ENCODE data around the gene SLC39A11. TPM values are rescaled to one million over a fixed set of nuclear protein-coding genes. Genes with fewer than 3 reads are reported as not detected.

SLC39A11 gene
- polyA plus RNA-seq, 1 donor from 2014 or later: 8.0 TPM

GRCh38 chr17:72984145-72984925, 108.2 kb downstream of the SLC39A11 start:
- H3K9me2 ChIP-seq (ENCODE audit: insufficient read depth, low read length): no peaks in the 10 kb centered on the region
- H3K36me3 ChIP-seq (ENCODE audit: insufficient read depth, low read length): no peaks in the 10 kb centered on the region
- H3K4me3 ChIP-seq (ENCODE audit: low read length): no peak overlapping the region
- no peaks in the 10 kb centered on the region for H3K9me3 ChIP-seq (ENCODE audit: low read length)
- TF ChIP-seq RAD21 (conservative IDR thresholded peaks at IDR 0.05) (no peak), SMC3 (conservative IDR thresholded peaks at IDR 0.05; ENCODE audit: poor library complexity) (no peak), POLR2AphosphoS5 (IDR thresholded peaks at IDR 0.05) (no peak), TAF1 (IDR thresholded peaks at IDR 0.05; ENCODE audit: low read depth) (no peak), EZH2 (IDR thresholded peaks at IDR 0.05; ENCODE audit: borderline replicate concordance, insufficient read depth, low read length, poor library complexity, severe bottlenecking) (no peak), REST (IDR thresholded peaks at IDR 0.05; ENCODE audit: borderline replicate concordance) (no peak), MXI1 (conservative IDR thresholded peaks at IDR 0.05; ENCODE audit: poor library complexity, severe bottlenecking) (no peak), EP300 (conservative IDR thresholded peaks at IDR 0.05; ENCODE audit: poor library complexity, severe bottlenecking) (no peak)
- TF ChIP-seq, protein P1, sequence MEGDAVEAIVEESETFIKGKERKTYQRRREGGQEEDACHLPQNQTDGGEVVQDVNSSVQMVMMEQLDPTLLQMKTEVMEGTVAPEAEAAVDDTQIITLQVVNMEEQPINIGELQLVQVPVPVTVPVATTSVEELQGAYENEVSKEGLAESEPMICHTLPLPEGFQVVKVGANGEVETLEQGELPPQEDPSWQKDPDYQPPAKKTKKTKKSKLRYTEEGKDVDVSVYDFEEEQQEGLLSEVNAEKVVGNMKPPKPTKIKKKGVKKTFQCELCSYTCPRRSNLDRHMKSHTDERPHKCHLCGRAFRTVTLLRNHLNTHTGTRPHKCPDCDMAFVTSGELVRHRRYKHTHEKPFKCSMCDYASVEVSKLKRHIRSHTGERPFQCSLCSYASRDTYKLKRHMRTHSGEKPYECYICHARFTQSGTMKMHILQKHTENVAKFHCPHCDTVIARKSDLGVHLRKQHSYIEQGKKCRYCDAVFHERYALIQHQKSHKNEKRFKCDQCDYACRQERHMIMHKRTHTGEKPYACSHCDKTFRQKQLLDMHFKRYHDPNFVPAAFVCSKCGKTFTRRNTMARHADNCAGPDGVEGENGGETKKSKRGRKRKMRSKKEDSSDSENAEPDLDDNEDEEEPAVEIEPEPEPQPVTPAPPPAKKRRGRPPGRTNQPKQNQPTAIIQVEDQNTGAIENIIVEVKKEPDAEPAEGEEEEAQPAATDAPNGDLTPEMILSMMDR (IDR thresholded peaks at IDR 0.05; ENCODE audit: poor library complexity, severe bottlenecking): no peak
- no peaks in the 10 kb centered on the region for H3F3A ChIP-seq (ENCODE audit: insufficient read depth, low read length, poor library complexity, severe bottlenecking)
- H3K27me3 ChIP-seq (ENCODE audit: insufficient read depth, low read depth, low read length): no peaks in the 10 kb centered on the region
- no peak overlapping the region for H3K4me2 ChIP-seq (ENCODE audit: low read length)
- no peaks in the 10 kb centered on the region for H3K79me2 ChIP-seq (replicated peaks; ENCODE audit: insufficient read depth, low read length)
- no peaks in the 10 kb centered on the region for H4K20me1 ChIP-seq (ENCODE audit: insufficient read depth)
- H3K27ac ChIP-seq (ENCODE audit: low read length): no peak overlapping the region
- H2AFZ ChIP-seq (ENCODE audit: low read depth, low read length): no peak overlapping the region
- no peak overlapping the region for H3K9ac ChIP-seq (ENCODE audit: low read length)

DNA sequence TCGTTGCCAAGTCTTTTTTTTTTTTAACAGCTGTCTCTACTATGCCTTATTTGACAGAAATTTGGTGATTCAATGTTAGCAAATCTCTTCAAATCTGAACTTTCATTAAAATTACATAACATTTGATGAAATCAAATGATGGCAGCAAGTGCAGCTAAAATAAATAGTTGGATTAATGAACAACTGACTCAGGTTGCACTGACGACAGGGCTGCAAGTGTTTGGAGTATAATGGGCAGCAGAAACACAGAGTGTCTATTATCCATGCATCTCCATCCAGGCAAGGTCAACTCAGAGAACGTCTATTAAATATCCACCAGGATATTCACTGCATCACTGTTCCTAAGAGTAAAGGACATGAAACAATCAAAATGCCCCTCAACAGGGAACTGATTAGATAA, 109.8 kb downstream of the SLC39A11 start:
- H3K36me3 ChIP-seq (ENCODE audit: insufficient read depth, low read length): no peaks in the 10 kb centered on the region
- H3F3A ChIP-seq (ENCODE audit: insufficient read depth, low read length, poor library complexity, severe bottlenecking): no peaks in the 10 kb centered on the region
- H3K4me3 ChIP-seq (ENCODE audit: low read length): no peak overlapping the region
- no peak overlapping the region for H3K9ac ChIP-seq (ENCODE audit: low read length)
- no peak overlapping the region for H2AFZ ChIP-seq (ENCODE audit: low read depth, low read length)
- no peak overlapping the region for H3K27ac ChIP-seq (ENCODE audit: low read length)
- H3K9me2 ChIP-seq (ENCODE audit: insufficient read depth, low read length): no peaks in the 10 kb centered on the region
- H3K4me2 ChIP-seq (ENCODE audit: low read length): no peak overlapping the region
- H3K9me3 ChIP-seq (ENCODE audit: low read length): no peaks in the 10 kb centered on the region
- no peaks in the 10 kb centered on the region for H3K79me2 ChIP-seq (replicated peaks; ENCODE audit: insufficient read depth, low read length)
- no peaks in the 10 kb centered on the region for H4K20me1 ChIP-seq (ENCODE audit: insufficient read depth)
- no peaks in the 10 kb centered on the region for H3K27me3 ChIP-seq (ENCODE audit: insufficient read depth, low read depth, low read length)
- TF ChIP-seq TAF1 (IDR thresholded peaks at IDR 0.05; ENCODE audit: low read depth) (no peak), EZH2 (IDR thresholded peaks at IDR 0.05; ENCODE audit: borderline replicate concordance, insufficient read depth, low read length, poor library complexity, severe bottlenecking) (no peak), MXI1 (conservative IDR thresholded peaks at IDR 0.05; ENCODE audit: poor library complexity, severe bottlenecking) (no peak), POLR2AphosphoS5 (IDR thresholded peaks at IDR 0.05) (no peak), EP300 (conservative IDR thresholded peaks at IDR 0.05; ENCODE audit: poor library complexity, severe bottlenecking) (no peak), SMC3 (conservative IDR thresholded peaks at IDR 0.05; ENCODE audit: poor library complexity) (no peak), REST (IDR thresholded peaks at IDR 0.05; ENCODE audit: borderline replicate concordance) (no peak), RAD21 (conservative IDR thresholded peaks at IDR 0.05) (no peak)
- TF ChIP-seq, protein P1 (IDR thresholded peaks at IDR 0.05; ENCODE audit: poor library complexity, severe bottlenecking): no peak
